HL-60 (cell line): ENCODE results near the gene KSR1.
"Not testable (repeated sequence)": the region's sequence is repeated elsewhere in the genome, so short reads cannot be mapped to it uniquely, and the experiment has no call there.

ENCODE experiments used
- GABPA ChIP-seq: IDR thresholded peaks from 2 replicates; pipeline ENCODE4 v1.6.1; 2012; ENCODE audit warnings: low read depth
- POLR2AphosphoS5 ChIP-seq: IDR thresholded peaks from 2 replicates; pipeline ENCODE4 v1.6.1; 2012; ENCODE audit warnings: low read depth
- TF ChIP-seq, protein P1 (sequence below): IDR thresholded peaks from one replicate; pipeline ENCODE4 v1.5.1; 2011; ENCODE audit warnings: low read length, control low read depth, inconsistent platforms; ENCODE audit not compliant: insufficient read depth

GRCh38 chr17:27412158-27412557 is 44.1 kb upstream of the KSR1 start:
- TF ChIP-seq, protein P1, sequence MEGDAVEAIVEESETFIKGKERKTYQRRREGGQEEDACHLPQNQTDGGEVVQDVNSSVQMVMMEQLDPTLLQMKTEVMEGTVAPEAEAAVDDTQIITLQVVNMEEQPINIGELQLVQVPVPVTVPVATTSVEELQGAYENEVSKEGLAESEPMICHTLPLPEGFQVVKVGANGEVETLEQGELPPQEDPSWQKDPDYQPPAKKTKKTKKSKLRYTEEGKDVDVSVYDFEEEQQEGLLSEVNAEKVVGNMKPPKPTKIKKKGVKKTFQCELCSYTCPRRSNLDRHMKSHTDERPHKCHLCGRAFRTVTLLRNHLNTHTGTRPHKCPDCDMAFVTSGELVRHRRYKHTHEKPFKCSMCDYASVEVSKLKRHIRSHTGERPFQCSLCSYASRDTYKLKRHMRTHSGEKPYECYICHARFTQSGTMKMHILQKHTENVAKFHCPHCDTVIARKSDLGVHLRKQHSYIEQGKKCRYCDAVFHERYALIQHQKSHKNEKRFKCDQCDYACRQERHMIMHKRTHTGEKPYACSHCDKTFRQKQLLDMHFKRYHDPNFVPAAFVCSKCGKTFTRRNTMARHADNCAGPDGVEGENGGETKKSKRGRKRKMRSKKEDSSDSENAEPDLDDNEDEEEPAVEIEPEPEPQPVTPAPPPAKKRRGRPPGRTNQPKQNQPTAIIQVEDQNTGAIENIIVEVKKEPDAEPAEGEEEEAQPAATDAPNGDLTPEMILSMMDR: not testable (repeated sequence)
- not testable (repeated sequence) for TF ChIP-seq POLR2AphosphoS5, GABPA
